ENCODE results near the gene FILIP1L. TPM values are rescaled to one million over a fixed set of nuclear protein-coding genes. Genes with fewer than 3 reads are reported as not detected.

Gene FILIP1L
- total and polyA plus RNA-seq, 2 of the 13 experiments (the other 11 are each of a cell fraction or from before 2014, with no cell fraction given) = 8.1 to 187 TPM

DNA sequence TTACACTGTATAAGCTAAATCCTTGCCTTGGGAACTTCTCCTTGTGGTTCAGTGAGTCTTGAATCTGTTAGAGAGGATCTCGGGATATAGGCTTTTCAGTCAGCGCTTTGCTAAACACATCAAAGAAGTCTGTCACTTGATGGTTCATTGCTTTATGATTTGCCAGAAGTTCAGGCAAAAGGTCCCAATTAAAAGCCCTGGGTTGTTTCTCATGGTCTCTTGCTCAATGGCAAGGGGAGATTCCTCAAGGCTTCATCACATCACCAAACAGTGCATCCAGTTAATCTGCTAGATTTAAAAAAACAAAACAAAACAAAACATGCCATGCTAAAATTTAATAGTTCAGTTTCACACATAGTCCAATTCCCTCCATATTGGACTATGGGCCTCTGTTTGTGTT, 114.8 kb downstream of the FILIP1L start:
- WGBS (ENCODE audit: low lambda C conversion rate) = 90% methylated on average over 2 of the region's 2 CpGs
- no peak for ATAC-seq
- no peaks in the 10 kb centered on the region for H3K36me3 ChIP-seq (replicated peaks in 1 of 2; ENCODE audit: control insufficient read depth in 1 of 2, insufficient read depth in 2 of 2, low read length in 2 of 2)
- H3K9ac ChIP-seq (ENCODE audit: insufficient read depth, low read depth, low read length) = no peak overlapping the region
- FAIRE-seq = no peak
- no TSS peak for BruUV-seq (replicated peaks)
- H4K20me1 ChIP-seq (ENCODE audit: insufficient read depth, low read length) = no peaks in the 10 kb centered on the region
- in situ Hi-C loops (cut with HindIII; ENCODE audit: extremely low pct_ligation_motif_present, low pct_unique_long_range_greater_than_20kb) = no loop called here
- POLR2A ChIA-PET = no interaction called here
- peaks cover 7% of the 10 kb centered on the region; the same call in 1 of the 2 replicates for H3K9me3 ChIP-seq (ENCODE audit: low read length)
- H3K27ac ChIP-seq (ENCODE audit: extremely low read length, insufficient read depth, low read length) = no peak overlapping the region
- H3K4me3 ChIP-seq (replicated peaks in 1 of 3; ENCODE audit: insufficient read depth in 1 of 3, low read depth in 2 of 3, low read length in 3 of 3) = no peak overlapping the region
- H2AFZ ChIP-seq (ENCODE audit: low read length) = no peak overlapping the region
- no peaks in the 10 kb centered on the region for H3K27me3 ChIP-seq (ENCODE audit: control insufficient read depth in 1 of 2, insufficient read depth in 2 of 2, low read length in 2 of 2)
- TF ChIP-seq ZSCAN20 (CRISPR knock-in tag; IDR thresholded peaks at IDR 0.05; ENCODE audit: borderline replicate concordance) (no peak), NFKBIZ (CRISPR knock-in tag; IDR thresholded peaks at IDR 0.05) (no peak)
- TF ChIP-seq, protein P1, sequence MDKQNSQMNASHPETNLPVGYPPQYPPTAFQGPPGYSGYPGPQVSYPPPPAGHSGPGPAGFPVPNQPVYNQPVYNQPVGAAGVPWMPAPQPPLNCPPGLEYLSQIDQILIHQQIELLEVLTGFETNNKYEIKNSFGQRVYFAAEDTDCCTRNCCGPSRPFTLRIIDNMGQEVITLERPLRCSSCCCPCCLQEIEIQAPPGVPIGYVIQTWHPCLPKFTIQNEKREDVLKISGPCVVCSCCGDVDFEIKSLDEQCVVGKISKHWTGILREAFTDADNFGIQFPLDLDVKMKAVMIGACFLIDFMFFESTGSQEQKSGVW (CRISPR knock-in tag; IDR thresholded peaks at IDR 0.05; ENCODE audit: borderline replicate concordance) = no peak
- no peak for DNase-seq (ENCODE audit: low spot score)
- CTCF ChIA-PET (ENCODE audit: low intra/inter-chr PET ratio, low total read pairs) = no interaction called here
- H3K4me2 ChIP-seq (ENCODE audit: low read depth, low read length) = no peak overlapping the region
- intact Hi-C loops (cut with micrococcal nuclease; ENCODE audit: unreplicated experiment) = no loop called here
- H3K4me1 ChIP-seq (ENCODE audit: insufficient read depth, low read length) = peaks cover 34% of the 10 kb centered on the region
- H3K79me2 ChIP-seq (ENCODE audit: insufficient read depth, low read length) = no peaks in the 10 kb centered on the region

DNA sequence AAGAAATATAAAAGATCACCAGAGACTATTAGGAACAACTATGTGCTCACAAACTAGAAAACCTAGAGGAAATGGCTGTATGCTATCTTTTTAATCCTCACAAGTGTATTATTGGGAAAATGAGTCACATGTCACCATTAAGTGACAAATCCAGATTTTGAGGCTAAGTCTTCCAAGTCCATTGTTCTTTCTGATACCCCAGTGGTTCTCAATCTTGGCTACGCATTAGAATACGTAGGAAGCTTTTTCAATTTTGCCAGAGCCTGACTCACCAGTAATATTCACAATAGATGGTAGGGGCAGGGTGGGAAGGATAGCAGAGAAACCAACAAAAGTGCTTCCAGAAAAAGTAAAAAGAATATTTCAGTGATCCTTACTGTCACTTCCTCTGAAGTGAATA, 117.0 kb downstream of the FILIP1L start:
- intact Hi-C loops (cut with micrococcal nuclease; ENCODE audit: unreplicated experiment) = no loop called here
- H3K79me2 ChIP-seq (ENCODE audit: insufficient read depth, low read length) = no peaks in the 10 kb centered on the region
- H3K27ac ChIP-seq (ENCODE audit: extremely low read length, insufficient read depth, low read length) = no peak overlapping the region
- peaks cover 20% of the 10 kb centered on the region for H3K4me1 ChIP-seq (ENCODE audit: insufficient read depth, low read length)
- H4K20me1 ChIP-seq (ENCODE audit: insufficient read depth, low read length) = no peaks in the 10 kb centered on the region
- CTCF ChIA-PET (ENCODE audit: low intra/inter-chr PET ratio, low total read pairs) = no interaction called here
- H3K36me3 ChIP-seq (replicated peaks in 1 of 2; ENCODE audit: control insufficient read depth in 1 of 2, insufficient read depth in 2 of 2, low read length in 2 of 2) = no peaks in the 10 kb centered on the region
- POLR2A ChIA-PET = no interaction called here
- H3K27me3 ChIP-seq (ENCODE audit: control insufficient read depth in 1 of 2, insufficient read depth in 2 of 2, low read length in 2 of 2) = no peaks in the 10 kb centered on the region
- H3K4me3 ChIP-seq (replicated peaks in 1 of 3; ENCODE audit: insufficient read depth in 1 of 3, low read depth in 2 of 3, low read length in 3 of 3) = no peak overlapping the region
- no TSS peak for BruUV-seq (replicated peaks)
- 100% methylated on average over 2 of the region's 2 CpGs for WGBS (ENCODE audit: low lambda C conversion rate)
- in situ Hi-C loops (cut with HindIII; ENCODE audit: extremely low pct_ligation_motif_present, low pct_unique_long_range_greater_than_20kb) = no loop called here
- H3K9me3 ChIP-seq (ENCODE audit: low read length) = peaks cover 14% of the 10 kb centered on the region; the same call in 1 of the 2 replicates
- ATAC-seq (no peak), DNase-seq (ENCODE audit: low spot score) (no peak), FAIRE-seq (no peak)
- no peak overlapping the region for H3K9ac ChIP-seq (ENCODE audit: insufficient read depth, low read depth, low read length)
- TF ChIP-seq TP53 (CRISPR knock-in tag; conservative IDR thresholded peaks at IDR 0.05) (no peak), ZNF577 (CRISPR knock-in tag; IDR thresholded peaks at IDR 0.05; ENCODE audit: borderline replicate concordance, low read depth) (no peak)
- H3K4me2 ChIP-seq (ENCODE audit: low read depth, low read length) = no peak overlapping the region
- H2AFZ ChIP-seq (ENCODE audit: low read length) = no peak overlapping the region

Data from HepG2 (cell line).